Ecto neural progenitor cell (in vitro differentiated cells): ENCODE measurements around the gene TAF10.

Experiments used
- DNase-seq: peaks from one replicate; pipeline ENCODE4 v3.0.0-alpha.2; 2018; ENCODE audit warnings: low spot score

The TAF10 gene

GRCh38 chr11:6640036-6640984, 28.3 kb upstream of the TAF10 start:
- no peak for DNase-seq

GRCh38 chr11:6638429-6638828, 26.4 kb upstream of the TAF10 start:
- no peak for DNase-seq

- DNase-seq: no peak
These were observed 25.9 kb upstream of the TAF10 start for GRCh38 chr11:6637871-6638270.

GRCh38 chr11:6636480-6636879, 24.5 kb upstream of the TAF10 start:
- no peak for DNase-seq

GRCh38 chr11:6635082-6635932, 23.3 kb upstream of the TAF10 start:
- no peak for DNase-seq

- DNase-seq: no peak
These were observed 22.5 kb upstream of the TAF10 start for GRCh38 chr11:6634534-6634933.

- no peak for DNase-seq
These were observed 21.7 kb upstream of the TAF10 start for GRCh38 chr11:6633422-6634408.

- DNase-seq: no peak
These were observed 20.4 kb upstream of the TAF10 start for GRCh38 chr11:6632116-6633073.

GRCh38 chr11:6631361-6631890, 19.4 kb upstream of the TAF10 start:
- no peak for DNase-seq

GRCh38 chr11:6630632-6631291, 18.7 kb upstream of the TAF10 start:
- DNase-seq: no peak

GRCh38 chr11:6629892-6630631, 18.0 kb upstream of the TAF10 start:
- peak; percentile 74 for DNase-seq

GRCh38 chr11:6629573-6629891, 17.5 kb upstream of the TAF10 start:
- no peak for DNase-seq

GRCh38 chr11:6628526-6628925, 16.5 kb upstream of the TAF10 start:
- DNase-seq: no peak

- no peak for DNase-seq
These were observed 15.8 kb upstream of the TAF10 start for GRCh38 chr11:6627762-6628241.

GRCh38 chr11:6626971-6627761, 15.2 kb upstream of the TAF10 start:
- no peak for DNase-seq

- DNase-seq: no peak
These were observed 13.9 kb upstream of the TAF10 start for GRCh38 chr11:6625832-6626420.

GRCh38 chr11:6625156-6625831, 13.3 kb upstream of the TAF10 start:
- no peak for DNase-seq
